Measurements from ENCODE around the gene ZBTB20.

The ZBTB20 gene

GRCh38 chr3:114307222-114307830, 839.8 kb downstream of the ZBTB20 start:
- no peak for DNase-seq

GRCh38 chr3:114299941-114300624, 847.0 kb downstream of the ZBTB20 start:
- no peak for DNase-seq

- no peak for DNase-seq
Measured at GRCh38 chr3:114299421-114299820, 847.7 kb downstream of the ZBTB20 start.

- no peak for DNase-seq
Measured at GRCh38 chr3:114295946-114296345, 851.1 kb downstream of the ZBTB20 start.

- DNase-seq: no peak
Measured at GRCh38 chr3:114294940-114295480, 852.1 kb downstream of the ZBTB20 start.

GRCh38 chr3:114293838-114294535, 853.1 kb downstream of the ZBTB20 start, which contains the start of gene TIGIT:
Gene TIGIT, plus strand, starts transcription at chr3:114294028. Its CDS starts 34 bp downstream, at chr3:114294062.
- DNase-seq: no peak

- peak; percentile 77 for DNase-seq
Measured at GRCh38 chr3:114290911-114291901, 855.9 kb downstream of the ZBTB20 start.

- no peak for DNase-seq
Measured at GRCh38 chr3:114286266-114286665, 860.8 kb downstream of the ZBTB20 start.

GRCh38 chr3:114285648-114286230, 861.3 kb downstream of the ZBTB20 start:
- DNase-seq: no peak

- no peak for DNase-seq
Measured at GRCh38 chr3:114284644-114285043, 862.4 kb downstream of the ZBTB20 start.
